ENCODE results near the gene CHCHD6. TPM values are rescaled to one million over a fixed set of nuclear protein-coding genes. Genes with fewer than 3 reads are reported as not detected.

Gene CHCHD6
- total RNA-seq, 3 donors from 2014 or later, result 5.9 to 9.8 (median 6.5) TPM

- no peaks in the 10 kb centered on the region for H3K9me3 ChIP-seq
- H3K36me3 ChIP-seq (ENCODE audit: low read depth), result no peaks in the 10 kb centered on the region
- DNase-seq (no peak), ATAC-seq (no peak)
- H3K4me1 ChIP-seq (ENCODE audit: low read depth), result no peaks in the 10 kb centered on the region
- TF ChIP-seq CTCF (IDR thresholded peaks at IDR 0.05), result no peak
- H3K4me3 ChIP-seq, result no peak overlapping the region
- intact Hi-C loops (cut with DNase I, micrococcal nuclease), result no loop called here
These were observed 23.4 kb upstream of the CHCHD6 start for GRCh38 chr3:126680667-126681055.

GRCh38 chr3:126682009-126682408, 22.0 kb upstream of the CHCHD6 start:
- H3K36me3 ChIP-seq (ENCODE audit: low read depth), result no peaks in the 10 kb centered on the region
- intact Hi-C loops (cut with DNase I, micrococcal nuclease), result no loop called here
- ATAC-seq (no peak), DNase-seq (no peak)
- H3K9me3 ChIP-seq, result no peaks in the 10 kb centered on the region
- H3K4me3 ChIP-seq, result no peak overlapping the region
- TF ChIP-seq CTCF (IDR thresholded peaks at IDR 0.05), result no peak
- H3K4me1 ChIP-seq (ENCODE audit: low read depth), result no peaks in the 10 kb centered on the region

GRCh38 chr3:126683069-126683468, 21.0 kb upstream of the CHCHD6 start:
- Histone ChIP-seq H3K9me3 (no peaks in the 10 kb centered on the region), H3K36me3 (ENCODE audit: low read depth) (no peaks in the 10 kb centered on the region), H3K4me1 (ENCODE audit: low read depth) (no peaks in the 10 kb centered on the region), H3K4me3 (no peak overlapping the region)
- DNase-seq (no peak), ATAC-seq (no peak)
- intact Hi-C loops (cut with DNase I, micrococcal nuclease), result no loop called here
- TF ChIP-seq CTCF (IDR thresholded peaks at IDR 0.05), result no peak

- H3K4me3 ChIP-seq, result no peak overlapping the region
- no peaks in the 10 kb centered on the region for H3K9me3 ChIP-seq
- DNase-seq (no peak), ATAC-seq (no peak)
- no peaks in the 10 kb centered on the region for H3K36me3 ChIP-seq (ENCODE audit: low read depth)
- no peaks in the 10 kb centered on the region for H3K4me1 ChIP-seq (ENCODE audit: low read depth)
- no peak for TF ChIP-seq CTCF (IDR thresholded peaks at IDR 0.05)
- intact Hi-C loops (cut with DNase I, micrococcal nuclease), result no loop called here
These were observed 19.8 kb upstream of the CHCHD6 start for GRCh38 chr3:126684218-126684751.

- ATAC-seq (no peak), DNase-seq (no peak)
- Histone ChIP-seq H3K36me3 (ENCODE audit: low read depth) (no peaks in the 10 kb centered on the region), H3K4me3 (no peak overlapping the region), H3K9me3 (no peaks in the 10 kb centered on the region), H3K4me1 (ENCODE audit: low read depth) (no peaks in the 10 kb centered on the region)
- TF ChIP-seq CTCF (IDR thresholded peaks at IDR 0.05), result no peak
- intact Hi-C loops (cut with DNase I, micrococcal nuclease), result no loop called here
These were observed 19.0 kb upstream of the CHCHD6 start for GRCh38 chr3:126685021-126685420.

- no peaks in the 10 kb centered on the region for H3K4me1 ChIP-seq (ENCODE audit: low read depth)
- DNase-seq (no peak), ATAC-seq (no peak)
- TF ChIP-seq CTCF (IDR thresholded peaks at IDR 0.05), result no peak
- no peak overlapping the region for H3K4me3 ChIP-seq
- H3K9me3 ChIP-seq, result no peaks in the 10 kb centered on the region
- no peaks in the 10 kb centered on the region for H3K36me3 ChIP-seq (ENCODE audit: low read depth)
- intact Hi-C loops (cut with DNase I, micrococcal nuclease), result no loop called here
These were observed 18.5 kb upstream of the CHCHD6 start for GRCh38 chr3:126685493-126685892.
